GM20000 (cell line): Measurements from ENCODE around the gene CCDC63.

Experiments used
- DNase-seq: peaks from one replicate; pipeline ENCODE4 v3.0.0; 2012; ENCODE audit warnings: low spot score
- CTCF ChIP-seq: IDR thresholded peaks from 2 replicates; pipeline ENCODE4 v1.5.1; 2012; ENCODE audit warnings: mild to moderate bottlenecking, control low read depth; ENCODE audit errors: extremely low read depth, missing control alignments

Gene CCDC63

GRCh38 chr12:110880651-110881050, 33.9 kb downstream of the CCDC63 start:
- TF ChIP-seq CTCF, result no peak
- DNase-seq, result no peak

DNA sequence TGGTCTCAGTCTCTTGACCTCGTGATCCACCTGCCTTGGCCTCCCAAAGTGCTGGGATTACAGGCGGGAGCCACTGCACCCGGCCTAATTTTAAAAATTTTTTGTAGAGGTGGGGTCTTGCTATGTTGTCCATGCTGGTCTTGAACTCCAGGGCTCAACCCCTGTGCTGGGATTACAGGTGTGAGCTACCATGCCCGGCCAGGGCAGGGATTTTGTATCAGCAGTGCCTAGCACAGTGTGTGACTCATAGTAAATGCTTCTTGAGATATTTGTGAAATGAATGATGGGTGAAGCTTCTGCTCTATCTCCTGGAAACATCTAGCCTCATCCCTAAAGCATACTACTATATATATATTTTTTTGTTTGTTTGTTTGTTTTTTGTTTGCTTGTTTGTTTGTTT, 36.5 kb downstream of the CCDC63 start:
- DNase-seq, result no peak
- no peak for TF ChIP-seq CTCF

DNA sequence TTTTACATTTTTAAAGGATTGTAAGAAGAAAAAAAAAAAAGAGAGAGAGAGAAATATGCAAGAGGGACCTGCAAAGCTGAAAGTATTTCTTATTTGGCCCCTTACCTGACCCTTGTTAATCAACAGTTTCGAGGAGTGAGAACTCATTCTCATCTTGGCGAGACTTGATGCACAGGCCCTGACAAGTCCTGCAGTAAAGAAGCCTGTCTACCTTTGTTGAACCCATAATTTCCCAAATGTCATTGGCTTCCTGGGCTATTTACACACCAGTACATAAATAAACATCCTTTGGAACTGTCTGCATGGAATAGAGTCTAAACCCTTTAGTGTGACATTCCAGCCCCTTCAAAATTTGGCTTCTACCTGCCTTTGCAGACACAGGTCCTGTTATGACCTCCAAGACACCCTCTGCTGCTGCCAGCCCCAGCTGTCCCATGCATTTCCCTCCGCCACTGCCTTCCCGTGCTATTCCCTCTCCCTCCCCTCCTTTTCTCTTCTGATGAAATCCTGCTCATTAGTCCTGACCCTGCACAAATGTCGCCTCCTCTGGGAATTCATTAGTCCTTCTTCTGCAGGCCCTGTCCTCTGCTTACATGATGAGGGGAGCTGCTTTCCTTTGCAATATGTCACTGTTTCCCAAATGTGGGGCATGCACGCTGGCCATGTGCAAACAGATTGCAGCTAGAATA, 38.5 kb downstream of the CCDC63 start:
- DNase-seq, result no peak
- TF ChIP-seq CTCF, result no peak

DNA sequence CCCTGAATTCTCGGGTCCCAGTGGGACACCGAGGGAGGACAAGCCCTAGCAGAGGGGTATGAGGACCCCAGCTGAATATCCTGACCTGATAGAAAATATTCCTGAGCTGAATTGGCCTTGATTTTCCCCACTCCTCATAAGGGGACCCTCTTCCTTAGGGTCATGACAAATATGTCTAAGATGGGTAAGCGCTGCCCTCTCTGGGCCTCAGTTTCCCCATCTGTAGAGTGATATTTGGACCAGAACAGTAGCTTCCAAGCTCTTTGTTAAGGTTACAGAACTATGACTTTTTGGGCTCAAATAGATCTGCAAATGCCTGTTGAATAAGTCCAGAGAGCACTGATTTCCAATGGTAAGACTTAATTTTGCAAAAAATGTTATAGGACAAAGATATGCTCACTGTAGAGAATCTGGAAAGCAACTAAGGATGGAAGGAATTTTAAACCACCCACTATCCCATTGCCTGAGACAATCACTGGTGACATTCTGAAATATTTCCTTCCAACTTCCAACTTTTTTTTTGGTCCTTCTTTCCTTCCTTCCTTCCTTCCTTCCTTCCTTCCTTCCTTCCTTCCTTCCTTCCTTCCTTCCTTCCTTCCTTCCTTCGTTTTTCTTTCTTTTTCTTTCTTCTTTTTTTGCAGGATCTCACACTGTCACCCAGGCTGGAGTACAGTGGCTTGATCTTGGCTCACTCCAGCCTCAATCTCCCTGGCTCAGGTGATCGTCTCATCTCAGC, 41.6 kb downstream of the CCDC63 start:
- no peak for DNase-seq
- TF ChIP-seq CTCF, result no peak

DNA sequence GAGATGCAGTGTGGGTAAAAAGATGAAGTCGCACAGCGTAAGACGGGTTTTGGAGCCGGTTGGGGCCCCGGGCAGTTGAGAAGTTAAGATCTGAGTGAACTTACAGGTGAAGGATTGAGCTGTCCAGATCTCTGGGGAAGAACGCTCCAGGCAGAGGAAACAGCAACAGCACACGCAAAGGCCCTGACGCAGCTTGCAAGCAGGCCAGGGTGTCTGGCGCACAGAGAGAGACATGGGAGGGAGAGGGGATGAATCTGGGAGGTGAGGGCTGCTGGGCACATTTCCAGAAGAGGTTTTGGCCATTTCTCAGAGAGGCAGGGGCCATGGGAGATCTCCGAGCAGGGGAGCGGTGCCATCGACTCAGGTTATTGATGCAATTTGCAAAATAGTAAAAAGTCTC, 42.6 kb downstream of the CCDC63 start:
- TF ChIP-seq CTCF, result no peak
- no peak for DNase-seq

GRCh38 chr12:110893956-110894355, 47.2 kb downstream of the CCDC63 start:
- TF ChIP-seq CTCF, result no peak
- DNase-seq, result no peak

DNA sequence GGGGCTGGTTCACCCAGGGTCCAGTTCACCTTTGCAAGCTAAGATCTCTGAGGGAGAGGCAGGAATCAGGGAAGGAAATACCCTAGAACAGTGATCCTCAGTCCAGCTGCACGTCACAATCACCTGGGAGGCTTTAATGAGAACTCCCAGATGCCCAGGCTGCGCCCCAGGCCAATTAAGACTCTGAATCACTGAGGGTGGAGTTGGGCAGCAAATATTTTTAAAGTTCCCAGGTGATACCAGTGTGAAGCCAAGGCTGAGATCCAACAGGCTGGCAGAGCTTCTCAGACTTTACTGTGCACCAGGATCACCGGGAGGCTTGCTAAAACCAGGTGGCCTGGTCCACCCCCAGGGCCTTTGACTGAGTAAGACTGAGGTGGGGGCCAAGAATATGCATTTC, 49.8 kb downstream of the CCDC63 start:
- no peak for DNase-seq
- TF ChIP-seq CTCF, result no peak
